Endothelial cell of umbilical vein (primary cell): ENCODE results near the gene SCNN1B. TPM values are rescaled to one million over a fixed set of nuclear protein-coding genes. Genes with fewer than 3 reads are reported as not detected.
"Not testable (repeated sequence)": the region's sequence is repeated elsewhere in the genome, so short reads cannot be mapped to it uniquely, and the experiment has no call there.

Experiments
- BruUV-seq: library from RNA; stranded (reverse); fragments of 400-500 nt; replicated peaks from 2 replicates; lab custom pipeline; 2021; lab: Mats Ljungman, UMichigan
- CTCF ChIA-PET: fragments of 300-600, 350-600 bp; sonication (Branson Sonifier 250); formaldehyde crosslinking; loops from one replicate; lab custom pipeline; 2021; ENCODE audit warnings: antibody characterized with exemption, inconsistent platforms; lab: Charles Lee
- POLR2A ChIA-PET: fragments of 300-600, 350-600 bp; sonication (Branson Sonifier 250); formaldehyde crosslinking; loops from one replicate; lab custom pipeline; 2021; ENCODE audit warnings: antibody characterized with exemption, inconsistent platforms; lab: Charles Lee
- DNase-seq: peaks from one replicate; pipeline ENCODE4 v3.0.0-alpha.2; 2011; ENCODE audit warnings: low read depth, low spot score
- FAIRE-seq: peaks from 2 replicates; lab custom pipeline; 2011; peaks lifted over from hg19 to GRCh38; lab: Jason Lieb, UNC
- H2AFZ ChIP-seq: 2 replicates; pipeline ENCODE4 v1.6.0; 2012; ENCODE audit warnings: low read depth, low read length, control low read depth, inconsistent platforms
- H3K27ac ChIP-seq: 2 replicates; pipeline ENCODE4 v1.5.1; 2011; ENCODE audit warnings: low read depth, mild to moderate bottlenecking, control low read depth, low read length, moderate library complexity; ENCODE audit not compliant: insufficient read depth
- H3K27me3 ChIP-seq, 2 experiments: 2 replicates each; pipeline versions ENCODE4 v1.6.0 to v1.6.1; 2011; ENCODE audit warnings: low read length in 2 of 2, mixed read lengths in 1 of 2; ENCODE audit not compliant: control insufficient read depth in 2 of 2, insufficient read depth in 2 of 2
- H3K36me3 ChIP-seq, 2 experiments: 2 replicates in 1 of 2; 3 replicates in 1 of 2; pipeline ENCODE4 v1.5.1; 2011; ENCODE audit warnings: low read length in 2 of 2, mild to moderate bottlenecking in 1 of 2, moderate library complexity in 1 of 2; ENCODE audit not compliant: control insufficient read depth in 2 of 2, insufficient read depth in 2 of 2; ENCODE audit errors: extremely low read depth in 1 of 2
- H3K4me1 ChIP-seq: 3 replicates; pipeline ENCODE4 v1.5.1; 2011; ENCODE audit warnings: mild to moderate bottlenecking, low read length; ENCODE audit not compliant: control insufficient read depth, insufficient read depth; ENCODE audit errors: extremely low read depth
- H3K4me2 ChIP-seq: 2 replicates; pipeline ENCODE4 v1.6.1; 2011; ENCODE audit warnings: low read length, control low read depth, mixed read lengths; ENCODE audit not compliant: insufficient read depth
- H3K4me3 ChIP-seq, 3 experiments: fragments of 200-600 bp in 1 of 3; sonication (generic), shearing (Covaris generic) in 1 of 3; replicated peaks in 1 of 3; 2 replicates each; pipeline ENCODE4 v1.5.1; 2011 to 2016; ENCODE audit warnings: control low read depth in 3 of 3, low read length in 3 of 3, mild to moderate bottlenecking in 2 of 3, inconsistent platforms in 1 of 3, low read depth in 1 of 3, moderate library complexity in 1 of 3; ENCODE audit not compliant: insufficient read depth in 1 of 3
- H3K79me2 ChIP-seq: 2 replicates; pipeline ENCODE4 v1.6.0; 2012; ENCODE audit warnings: low read length, inconsistent platforms; ENCODE audit not compliant: control insufficient read depth, insufficient read depth
- H3K9ac ChIP-seq: replicated peaks from 2 replicates; pipeline ENCODE3; 2011; ENCODE audit warnings: low read length, control low read depth; ENCODE audit not compliant: insufficient read depth; ENCODE audit errors: extremely low read depth
- H3K9me1 ChIP-seq: replicated peaks from 3 replicates; pipeline ENCODE4 v1.6.0; 2011; ENCODE audit warnings: mild to moderate bottlenecking, low read length; ENCODE audit not compliant: control insufficient read depth, insufficient read depth; ENCODE audit errors: extremely low read depth
- H3K9me3 ChIP-seq: replicated peaks from 2 replicates; pipeline ENCODE4 v1.5.1; 2012; ENCODE audit warnings: low read length, inconsistent platforms; ENCODE audit not compliant: control insufficient read depth, insufficient read depth
- H4K20me1 ChIP-seq: replicated peaks from 2 replicates; pipeline ENCODE3; 2011; ENCODE audit warnings: mild to moderate bottlenecking, low read length; ENCODE audit not compliant: control insufficient read depth, insufficient read depth; ENCODE audit errors: extremely low read depth
- EZH2 ChIP-seq: IDR thresholded peaks from 2 replicates; pipeline ENCODE4 v1.6.1; 2012; ENCODE audit warnings: borderline replicate concordance, low read depth, mild to moderate bottlenecking, moderate library complexity, low read length, inconsistent platforms; ENCODE audit not compliant: severe bottlenecking
- FOS ChIP-seq: IDR thresholded peaks from 2 replicates; pipeline ENCODE4 v1.6.1; 2011; ENCODE audit warnings: mild to moderate bottlenecking, low read length, moderate library complexity, borderline replicate concordance; ENCODE audit not compliant: insufficient read depth
- GATA2 ChIP-seq: IDR thresholded peaks from 2 replicates; pipeline ENCODE4 v1.7.0; 2011; ENCODE audit warnings: low read depth, mild to moderate bottlenecking, moderate library complexity, mixed read lengths, low read length; ENCODE audit not compliant: insufficient read length, insufficient read depth
- JUN ChIP-seq: IDR thresholded peaks from 2 replicates; pipeline ENCODE4 v1.6.1; 2011; ENCODE audit warnings: borderline replicate concordance, low read depth; ENCODE audit not compliant: insufficient read length, insufficient read depth
- MAX ChIP-seq: IDR thresholded peaks from 2 replicates; pipeline ENCODE4 v1.6.1; 2011; ENCODE audit not compliant: insufficient read depth, insufficient read length
- MYC ChIP-seq: IDR thresholded peaks from one replicate; pipeline ENCODE4 v1.6.1; 2011; ENCODE audit warnings: mild to moderate bottlenecking, low read depth, low read length
- POLR2A ChIP-seq: IDR thresholded peaks from 2 replicates; pipeline ENCODE4 v1.6.1; 2012; ENCODE audit warnings: low read depth, mild to moderate bottlenecking, control low read depth, low read length
- POLR2AphosphoS5 ChIP-seq: IDR thresholded peaks from 2 replicates; pipeline ENCODE4 v1.6.1; 2012; ENCODE audit warnings: low read depth, mild to moderate bottlenecking, control low read depth, low read length, moderate library complexity; ENCODE audit not compliant: insufficient read depth
- dilution Hi-C: fragments of 300-500 bp; cut with MboI; formaldehyde crosslinking; loops from one replicate; pipeline ENCODE4 v1.15.0; 2019; ENCODE audit warnings: low sequenced_read_pairs; ENCODE audit not compliant: extremely low pct_ligation_motif_present
- intact Hi-C: fragments of 100-400 bp; cut with micrococcal nuclease; formaldehyde crosslinking; loops from one replicate; pipeline ENCODE4 v1.10.0; 2022
- polyA plus RNA-seq, 4 experiments: library from polyadenylated mRNA; depleted of rRNA in 3 of 4; stranded (reverse) in 3 of 4; unstranded in 1 of 4; fragments of >200 nt; gene quantifications; 2 replicates each; pipeline versions ENCODE4 v1.2.1 to v1.2.3, GENCODE V29; 2011 to 2012; ENCODE audit warnings: missing spikeins in 1 of 4
- total RNA-seq: library from RNA; stranded (reverse); gene quantifications from 2 replicates; pipeline ENCODE4 v1.2.3, GENCODE V29; 2021
- TF ChIP-seq, protein P1 (sequence below), 2 donors: IDR thresholded peaks; 1 replicate in 1 of 2; 2 replicates in 1 of 2; pipeline ENCODE4 v1.5.1; 2011; ENCODE audit warnings: low read length in 2 of 2, mild to moderate bottlenecking in 2 of 2, moderate library complexity in 2 of 2, control low read depth in 1 of 2, inconsistent platforms in 1 of 2, low read depth in 1 of 2; ENCODE audit not compliant: insufficient read depth in 1 of 2; ENCODE audit errors: extremely low read depth in 1 of 2

SCNN1B gene
- total and polyA plus RNA-seq, 2 donors (not counting 3 experiments of a cell fraction or from before 2014, with no cell fraction given), result not detected

DNA sequence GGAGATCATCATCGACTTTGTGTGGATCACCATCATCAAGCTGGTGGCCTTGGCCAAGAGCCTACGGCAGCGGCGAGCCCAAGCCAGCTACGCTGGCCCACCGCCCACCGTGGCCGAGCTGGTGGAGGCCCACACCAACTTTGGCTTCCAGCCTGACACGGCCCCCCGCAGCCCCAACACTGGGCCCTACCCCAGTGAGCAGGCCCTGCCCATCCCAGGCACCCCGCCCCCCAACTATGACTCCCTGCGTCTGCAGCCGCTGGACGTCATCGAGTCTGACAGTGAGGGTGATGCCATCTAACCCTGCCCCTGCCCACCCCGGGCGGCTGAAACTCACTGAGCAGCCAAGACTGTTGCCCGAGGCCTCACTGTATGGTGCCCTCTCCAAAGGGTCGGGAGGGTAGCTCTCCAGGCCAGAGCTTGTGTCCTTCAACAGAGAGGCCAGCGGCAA, 78.4 kb downstream of the SCNN1B start:
- ChIA-PET CTCF (interaction anchor here (1.1 to 1.5 kb wide), 3 partner anchors 25 to 55 kb away, joined by 3 to 6 read pairs (median 3); no protein-coding TSS in a partner anchor), POLR2A (no interaction called here)
- Histone ChIP-seq H3K27ac (no peak overlapping the region), H3K9ac (no peak overlapping the region), H3K9me3 (no peaks in the 10 kb centered on the region), H3K36me3 (no peaks in the 10 kb centered on the region), H3K9me1 (no peaks in the 10 kb centered on the region), H4K20me1 (no peaks in the 10 kb centered on the region), H3K4me2 (no peak overlapping the region), H3K4me1 (no peaks in the 10 kb centered on the region), H3K4me3 (no peak overlapping the region), H2AFZ (no peak overlapping the region), H3K79me2 (no peaks in the 10 kb centered on the region), H3K27me3 (no peaks in the 10 kb centered on the region)
- DNase-seq (no peak), FAIRE-seq (no peak)
- BruUV-seq, result no TSS peak
- intact Hi-C loops (no loop called here), dilution Hi-C loops (no loop called here)
- no peak for TF ChIP-seq MYC
- no peak for TF ChIP-seq POLR2A
- TF ChIP-seq, protein P1, sequence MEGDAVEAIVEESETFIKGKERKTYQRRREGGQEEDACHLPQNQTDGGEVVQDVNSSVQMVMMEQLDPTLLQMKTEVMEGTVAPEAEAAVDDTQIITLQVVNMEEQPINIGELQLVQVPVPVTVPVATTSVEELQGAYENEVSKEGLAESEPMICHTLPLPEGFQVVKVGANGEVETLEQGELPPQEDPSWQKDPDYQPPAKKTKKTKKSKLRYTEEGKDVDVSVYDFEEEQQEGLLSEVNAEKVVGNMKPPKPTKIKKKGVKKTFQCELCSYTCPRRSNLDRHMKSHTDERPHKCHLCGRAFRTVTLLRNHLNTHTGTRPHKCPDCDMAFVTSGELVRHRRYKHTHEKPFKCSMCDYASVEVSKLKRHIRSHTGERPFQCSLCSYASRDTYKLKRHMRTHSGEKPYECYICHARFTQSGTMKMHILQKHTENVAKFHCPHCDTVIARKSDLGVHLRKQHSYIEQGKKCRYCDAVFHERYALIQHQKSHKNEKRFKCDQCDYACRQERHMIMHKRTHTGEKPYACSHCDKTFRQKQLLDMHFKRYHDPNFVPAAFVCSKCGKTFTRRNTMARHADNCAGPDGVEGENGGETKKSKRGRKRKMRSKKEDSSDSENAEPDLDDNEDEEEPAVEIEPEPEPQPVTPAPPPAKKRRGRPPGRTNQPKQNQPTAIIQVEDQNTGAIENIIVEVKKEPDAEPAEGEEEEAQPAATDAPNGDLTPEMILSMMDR (IDR thresholded peaks at IDR 0.05; ENCODE audit: extremely low read depth in 1 of 2, insufficient read depth in 1 of 2, low read depth in 1 of 2, low read length in 2 of 2), result no peak
- no peak for TF ChIP-seq JUN
- TF ChIP-seq MAX, result no peak
- no peak for TF ChIP-seq GATA2
- no peak for TF ChIP-seq FOS
- no peak for TF ChIP-seq POLR2AphosphoS5
- no peak for TF ChIP-seq EZH2

DNA sequence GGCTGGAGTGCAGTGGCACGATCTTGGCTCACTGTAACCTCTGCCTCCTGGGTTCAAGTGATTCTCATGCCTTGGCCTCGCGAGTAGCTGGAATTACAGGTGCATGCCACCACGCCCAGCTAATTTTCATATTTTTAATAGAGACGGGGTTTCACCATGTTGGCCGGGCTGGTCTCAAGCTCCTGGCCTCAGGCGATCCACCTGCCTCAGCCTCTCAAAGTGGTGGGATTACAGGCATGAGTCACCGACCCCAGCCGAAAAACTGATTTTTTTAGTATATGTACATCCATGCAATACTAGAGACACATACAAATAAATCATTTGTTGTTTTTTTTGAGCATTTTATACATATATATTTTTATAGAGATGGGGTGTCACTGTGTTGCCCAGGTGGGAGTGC, 79.6 kb downstream of the SCNN1B start:
- BruUV-seq, dilution Hi-C loops: not testable (repeated sequence)
- CTCF ChIA-PET, result interaction anchor here (1.3 to 1.5 kb wide), 2 partner anchors 10 to 54 kb away, joined by 4 to 5 read pairs; no protein-coding TSS in a partner anchor

More for the DNA sequence above, 79.6 kb downstream of the SCNN1B start:
- DNase-seq, H3K4me2 ChIP-seq, FAIRE-seq, H3K4me1 ChIP-seq, H3K9ac ChIP-seq, H2AFZ ChIP-seq, H4K20me1 ChIP-seq, POLR2A ChIA-PET, H3K9me1 ChIP-seq, H3K9me3 ChIP-seq, H3K79me2 ChIP-seq, intact Hi-C loops, H3K4me3 ChIP-seq, H3K27me3 ChIP-seq, H3K27ac ChIP-seq, H3K36me3 ChIP-seq: not testable (repeated sequence)
